Suprapubic skin (tissue), 4 donors: Measurements from ENCODE around the gene GNAI3. TPM values are rescaled to one million over a fixed set of nuclear protein-coding genes. Genes with fewer than 3 reads are reported as not detected.

Experiments
- DNase-seq, 2 donors: peaks; one replicate each; pipeline ENCODE4 v3.0.0-alpha.2; 2019; ENCODE audit warnings: low spot score in 2 of 2
- H3K27ac ChIP-seq: fragments of 200-600 bp; sonication (generic); one replicate; pipeline ENCODE4 v1.5.1; 2019
- H3K27me3 ChIP-seq: fragments of 200-600 bp; sonication (generic); one replicate; pipeline ENCODE4 v1.5.1; 2019
- H3K36me3 ChIP-seq: fragments of 200-600 bp; sonication (generic); one replicate; pipeline ENCODE4 v1.5.1; 2019
- H3K4me1 ChIP-seq: fragments of 200-600 bp; sonication (generic); one replicate; pipeline ENCODE4 v1.5.1; 2019
- H3K4me3 ChIP-seq: fragments of 200-600 bp; sonication (generic); one replicate; pipeline ENCODE4 v1.5.1; 2019; ENCODE audit warnings: mild to moderate bottlenecking
- H3K9me3 ChIP-seq: fragments of 200-600 bp; sonication (generic); one replicate; pipeline ENCODE4 v1.5.1; 2019
- EP300 ChIP-seq: sonication (generic); formaldehyde crosslinking; IDR thresholded peaks from one replicate; pipeline ENCODE4 v1.6.1; 2017; ENCODE audit warnings: antibody characterized with exemption
- POLR2A ChIP-seq, 2 donors: fragments of 450-650 bp; IDR thresholded peaks; one replicate each; pipeline ENCODE4 v1.6.1; 2017; ENCODE audit warnings: antibody characterized with exemption in 2 of 2, mild to moderate bottlenecking in 2 of 2, moderate library complexity in 2 of 2
- POLR2AphosphoS5 ChIP-seq, 3 donors: sonication (generic); formaldehyde crosslinking; IDR thresholded peaks; one replicate each; pipeline ENCODE4 v1.6.1; 2017; ENCODE audit warnings: antibody characterized with exemption in 3 of 3
- WGBS: methylation state at CpG from one replicate; pipeline ENCODE4 v1.1.5; 2018; 5-methylcytosine and 5-hydroxymethylcytosine counted together
- total RNA-seq, 4 donors: library from RNA; depleted of rRNA; stranded (reverse); fragments of >200 nt; gene quantifications; one replicate each; pipeline ENCODE4 v1.1.0, GENCODE V29; 2016
- TF ChIP-seq, protein P1 (sequence below), 2 donors: fragments of 200-600 bp in 1 of 2; fragments of 450-650 bp in 1 of 2; sonication (generic) in 1 of 2; IDR thresholded peaks; one replicate each; pipeline ENCODE4 v1.5.1; 2016 to 2019; ENCODE audit warnings: antibody characterized with exemption in 2 of 2, mild to moderate bottlenecking in 1 of 2, moderate library complexity in 1 of 2

Gene GNAI3
- total RNA-seq, 4 donors from 2014 or later: 6.7 to 11.1 (median 9.5) TPM

DNA sequence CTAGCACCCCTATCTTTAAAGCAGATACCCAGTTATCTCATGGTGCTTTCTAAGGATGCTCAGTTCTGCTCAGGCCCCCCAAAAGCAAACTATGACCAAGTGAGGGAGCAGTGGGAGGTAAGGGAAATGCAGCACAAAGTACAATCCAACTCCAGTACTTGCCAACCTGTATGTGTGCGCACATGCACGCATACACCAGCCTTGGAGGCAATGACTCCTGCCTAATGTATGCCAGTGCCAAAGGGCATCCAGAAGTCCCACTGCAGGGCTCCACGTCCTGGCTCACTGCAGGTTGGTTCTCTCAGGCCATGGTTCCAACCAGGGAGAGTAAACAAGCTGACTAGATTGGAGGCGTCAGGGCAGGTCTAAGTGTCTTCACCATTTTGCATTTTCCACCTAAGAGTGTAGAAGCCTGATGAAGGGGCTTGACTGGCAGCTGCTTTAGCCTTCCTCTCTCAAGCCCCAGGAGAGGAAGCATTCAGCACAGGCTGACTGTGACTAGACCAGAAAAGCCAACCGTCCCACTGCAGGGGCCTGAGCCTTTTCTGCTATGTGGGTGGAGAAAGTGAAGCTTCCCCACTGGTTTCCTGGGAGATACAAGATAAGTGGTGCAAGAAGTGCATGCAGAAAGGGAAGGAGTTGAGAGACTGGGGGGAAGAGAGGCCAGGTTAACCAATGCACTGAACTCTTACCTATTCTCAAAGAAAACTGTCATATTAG is 46.6 kb upstream of the GNAI3 start:
- Histone ChIP-seq H3K4me3 (no peak overlapping the region), H3K27ac (no peak overlapping the region), H3K27me3 (no peaks in the 10 kb centered on the region)

DNA sequence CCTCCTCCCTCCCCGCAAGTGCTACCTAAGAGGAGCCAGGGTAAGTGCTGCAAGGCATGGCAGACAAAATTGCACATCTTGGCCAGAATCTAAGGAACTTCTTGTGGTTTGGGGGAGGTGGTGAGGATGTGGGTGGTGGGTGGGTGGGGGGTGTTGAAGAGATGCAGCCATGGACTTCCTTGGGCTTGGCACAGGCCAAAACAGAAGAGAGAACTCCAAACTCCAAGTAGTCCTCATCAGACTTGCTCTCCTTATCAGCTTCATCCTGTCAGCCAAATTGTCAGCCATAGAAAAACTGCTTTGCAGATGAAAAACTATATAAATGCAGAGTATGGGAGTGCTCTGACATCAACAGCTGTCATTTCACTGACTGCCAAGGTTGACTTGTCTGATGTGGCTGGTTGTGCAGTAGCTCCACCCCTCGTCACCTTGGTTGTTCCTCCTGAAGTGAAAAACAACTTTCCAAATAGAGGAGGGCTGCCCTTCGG is 46.0 kb upstream of the GNAI3 start:
- Histone ChIP-seq H3K36me3 (peaks cover 9% of the 10 kb centered on the region), H3K27me3 (no peaks in the 10 kb centered on the region), H3K27ac (no peak overlapping the region), H3K4me1 (peaks cover 66% of the 10 kb centered on the region), H3K4me3 (no peak overlapping the region), H3K9me3 (no peaks in the 10 kb centered on the region)
- DNase-seq: no peak
- TF ChIP-seq POLR2AphosphoS5 (IDR thresholded peaks at IDR 0.05) (no peak), EP300 (no peak), POLR2A (IDR thresholded peaks at IDR 0.05) (no peak)
- TF ChIP-seq, protein P1, sequence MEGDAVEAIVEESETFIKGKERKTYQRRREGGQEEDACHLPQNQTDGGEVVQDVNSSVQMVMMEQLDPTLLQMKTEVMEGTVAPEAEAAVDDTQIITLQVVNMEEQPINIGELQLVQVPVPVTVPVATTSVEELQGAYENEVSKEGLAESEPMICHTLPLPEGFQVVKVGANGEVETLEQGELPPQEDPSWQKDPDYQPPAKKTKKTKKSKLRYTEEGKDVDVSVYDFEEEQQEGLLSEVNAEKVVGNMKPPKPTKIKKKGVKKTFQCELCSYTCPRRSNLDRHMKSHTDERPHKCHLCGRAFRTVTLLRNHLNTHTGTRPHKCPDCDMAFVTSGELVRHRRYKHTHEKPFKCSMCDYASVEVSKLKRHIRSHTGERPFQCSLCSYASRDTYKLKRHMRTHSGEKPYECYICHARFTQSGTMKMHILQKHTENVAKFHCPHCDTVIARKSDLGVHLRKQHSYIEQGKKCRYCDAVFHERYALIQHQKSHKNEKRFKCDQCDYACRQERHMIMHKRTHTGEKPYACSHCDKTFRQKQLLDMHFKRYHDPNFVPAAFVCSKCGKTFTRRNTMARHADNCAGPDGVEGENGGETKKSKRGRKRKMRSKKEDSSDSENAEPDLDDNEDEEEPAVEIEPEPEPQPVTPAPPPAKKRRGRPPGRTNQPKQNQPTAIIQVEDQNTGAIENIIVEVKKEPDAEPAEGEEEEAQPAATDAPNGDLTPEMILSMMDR (IDR thresholded peaks at IDR 0.05): no peak
- WGBS: 50% methylated on average over 3 of the region's 3 CpGs

More for the DNA sequence above, 46.6 kb upstream of the GNAI3 start:
- no peak for DNase-seq
- H3K4me1 ChIP-seq: peaks cover 72% of the 10 kb centered on the region
- no peaks in the 10 kb centered on the region for H3K9me3 ChIP-seq
- 56% methylated on average over 5 of the region's 5 CpGs for WGBS
- H3K36me3 ChIP-seq: peaks cover 15% of the 10 kb centered on the region
- TF ChIP-seq POLR2A (IDR thresholded peaks at IDR 0.05) (no peak), POLR2AphosphoS5 (IDR thresholded peaks at IDR 0.05) (no peak), EP300 (no peak)
- TF ChIP-seq, protein P1 (IDR thresholded peaks at IDR 0.05): no peak

DNA sequence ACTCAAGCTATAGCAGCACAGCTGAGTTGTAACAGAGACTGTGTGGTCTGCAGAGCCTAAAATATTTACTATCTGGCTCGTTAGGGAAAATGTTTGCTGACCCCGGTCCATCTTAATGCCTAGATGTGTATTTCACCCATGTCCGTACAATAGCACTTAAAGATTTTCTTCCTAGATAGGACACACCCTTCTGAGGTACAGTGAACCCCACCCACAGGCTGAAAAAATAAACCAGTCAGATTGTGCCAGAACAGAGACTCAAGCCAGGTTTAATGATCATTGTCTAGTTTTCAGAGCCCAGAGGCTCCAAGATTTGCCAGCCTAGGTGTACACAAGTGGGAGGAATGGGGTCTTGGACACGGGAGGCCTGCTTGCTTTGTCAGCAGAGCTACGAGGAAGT is 44.5 kb upstream of the GNAI3 start:
- Histone ChIP-seq H3K9me3 (no peaks in the 10 kb centered on the region), H3K36me3 (peaks cover 3% of the 10 kb centered on the region), H3K27ac (no peak overlapping the region), H3K4me1 (peaks cover 53% of the 10 kb centered on the region), H3K4me3 (no peak overlapping the region), H3K27me3 (no peaks in the 10 kb centered on the region)
- TF ChIP-seq EP300 (no peak), POLR2AphosphoS5 (IDR thresholded peaks at IDR 0.05) (no peak), POLR2A (IDR thresholded peaks at IDR 0.05) (no peak)
- TF ChIP-seq, protein P1 (IDR thresholded peaks at IDR 0.05): no peak
- no peak for DNase-seq
- WGBS: 47% methylated on average over 5 of the region's 5 CpGs

DNA sequence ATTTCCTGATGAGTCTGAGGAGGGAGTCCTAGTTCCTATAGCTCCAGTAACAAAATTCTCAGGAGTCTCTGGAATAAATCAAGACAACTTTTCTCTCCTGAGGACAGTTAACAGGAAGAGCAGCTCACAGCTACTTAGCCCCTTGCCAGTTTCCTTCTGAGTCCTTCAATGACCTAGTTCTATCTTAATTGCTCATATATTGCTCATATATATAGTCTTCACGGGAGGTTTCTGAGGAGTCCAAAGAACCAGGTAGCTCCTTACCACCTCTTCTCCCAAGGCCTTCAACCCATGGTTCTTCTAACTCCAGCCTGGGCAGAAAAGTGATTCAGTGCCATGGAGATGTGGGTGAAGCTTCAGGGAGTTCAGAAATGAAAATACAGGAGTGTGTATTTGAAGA is 43.4 kb upstream of the GNAI3 start:
- Histone ChIP-seq H3K27ac (no peak overlapping the region), H3K4me1 (peaks cover 50% of the 10 kb centered on the region)

More for the DNA sequence above, 43.4 kb upstream of the GNAI3 start:
- H3K9me3 ChIP-seq: no peaks in the 10 kb centered on the region
- H3K4me3 ChIP-seq: no peak overlapping the region
- peaks cover 3% of the 10 kb centered on the region for H3K36me3 ChIP-seq
- 87% methylated on average over 1 of the region's 1 CpG for WGBS
- H3K27me3 ChIP-seq: no peaks in the 10 kb centered on the region
- DNase-seq: no peak
- TF ChIP-seq EP300: no peak
- no peak for TF ChIP-seq POLR2AphosphoS5 (IDR thresholded peaks at IDR 0.05)
- TF ChIP-seq, protein P1 (IDR thresholded peaks at IDR 0.05): no peak
- TF ChIP-seq POLR2A (IDR thresholded peaks at IDR 0.05): no peak
